OCI-LY1 (cell line): ENCODE measurements around the gene KREMEN2.

Source experiments
- H2AFZ ChIP-seq: fragments of 200-600 bp; sonication (generic), shearing (Covaris generic); 2 replicates; pipeline ENCODE4 v1.6.0; 2014; ENCODE audit warnings: antibody characterized with exemption, mild to moderate bottlenecking, low read length
- H3F3A ChIP-seq: fragments of 200-600 bp; sonication (generic), shearing (Covaris generic); 2 replicates; pipeline ENCODE4 v1.6.0; 2014; ENCODE audit warnings: mild to moderate bottlenecking, antibody characterized with exemption, low read length, moderate library complexity; ENCODE audit not compliant: insufficient read depth
- H3K27ac ChIP-seq: fragments of 200-600 bp; sonication (generic); 2 replicates; pipeline ENCODE4 v1.5.1; 2014; ENCODE audit warnings: low read length, mixed run types, mild to moderate bottlenecking, low read depth; ENCODE audit not compliant: poor library complexity, severe bottlenecking
- H3K27me3 ChIP-seq: fragments of 200-600 bp; sonication (generic); 2 replicates; pipeline ENCODE4 v1.6.0; 2014; ENCODE audit warnings: antibody characterized with exemption, mild to moderate bottlenecking, low read length, moderate library complexity; ENCODE audit not compliant: insufficient read depth
- H3K36me3 ChIP-seq: fragments of 200-600 bp; sonication (generic); 2 replicates; pipeline ENCODE4 v1.6.1; 2014; ENCODE audit warnings: mild to moderate bottlenecking, antibody characterized with exemption, low read length, moderate library complexity, mixed read lengths; ENCODE audit not compliant: insufficient read depth
- H3K4me1 ChIP-seq: fragments of 200-600 bp; sonication (generic); 2 replicates; pipeline ENCODE4 v1.5.1; 2014; ENCODE audit warnings: mild to moderate bottlenecking, low read length, moderate library complexity; ENCODE audit not compliant: insufficient read depth, severe bottlenecking
- H3K4me2 ChIP-seq: fragments of 200-600 bp; sonication (generic), shearing (Covaris generic); 2 replicates; pipeline ENCODE4 v1.6.1; 2014; ENCODE audit warnings: low read length
- H3K4me3 ChIP-seq: fragments of 200-600 bp; sonication (generic); 2 replicates; pipeline ENCODE4 v1.5.1; 2014; ENCODE audit warnings: low read length, low read depth, mild to moderate bottlenecking, mixed read lengths; ENCODE audit not compliant: poor library complexity, severe bottlenecking
- H3K79me2 ChIP-seq: fragments of 200-600 bp; shearing (Covaris generic); 2 replicates; pipeline ENCODE4 v1.6.1; 2016; ENCODE audit warnings: mixed run types, low read length, mixed read lengths; ENCODE audit not compliant: insufficient read depth
- H3K9ac ChIP-seq: fragments of 200-600 bp; sonication (generic), shearing (Covaris generic); 2 replicates; pipeline ENCODE4 v1.6.1; 2014; ENCODE audit warnings: mild to moderate bottlenecking, low read length, mixed read lengths
- H3K9me2 ChIP-seq: fragments of 200-600 bp; sonication (generic), shearing (Covaris generic); 2 replicates; pipeline ENCODE4 v1.6.1; 2014; ENCODE audit warnings: low read depth, mild to moderate bottlenecking, low read length, mixed read lengths
- H3K9me3 ChIP-seq: fragments of 200-600 bp; shearing (Covaris generic); 2 replicates; pipeline ENCODE4 v1.6.1; 2014; ENCODE audit warnings: low read length, mixed read lengths
- H4K20me1 ChIP-seq: fragments of 200-600 bp; sonication (generic), shearing (Covaris generic); 2 replicates; pipeline ENCODE4 v1.6.0; 2016; ENCODE audit warnings: mild to moderate bottlenecking, low read length; ENCODE audit not compliant: insufficient read depth
- EZH2 ChIP-seq: fragments of 200-600 bp; sonication (generic), shearing (Covaris generic); IDR thresholded peaks from 2 replicates; pipeline ENCODE4 v1.8.0; 2017; ENCODE audit warnings: borderline replicate concordance, mixed run types, mild to moderate bottlenecking, antibody characterized with exemption, low read length, moderate library complexity, mixed read lengths
- TF ChIP-seq, protein P1 (sequence below): fragments of 200-600 bp; sonication (generic), shearing (Covaris generic); IDR thresholded peaks from 2 replicates; pipeline ENCODE4 v1.5.1; 2017; ENCODE audit warnings: mild to moderate bottlenecking, antibody characterized with exemption, low read length, moderate library complexity, mixed read lengths

The KREMEN2 gene

DNA sequence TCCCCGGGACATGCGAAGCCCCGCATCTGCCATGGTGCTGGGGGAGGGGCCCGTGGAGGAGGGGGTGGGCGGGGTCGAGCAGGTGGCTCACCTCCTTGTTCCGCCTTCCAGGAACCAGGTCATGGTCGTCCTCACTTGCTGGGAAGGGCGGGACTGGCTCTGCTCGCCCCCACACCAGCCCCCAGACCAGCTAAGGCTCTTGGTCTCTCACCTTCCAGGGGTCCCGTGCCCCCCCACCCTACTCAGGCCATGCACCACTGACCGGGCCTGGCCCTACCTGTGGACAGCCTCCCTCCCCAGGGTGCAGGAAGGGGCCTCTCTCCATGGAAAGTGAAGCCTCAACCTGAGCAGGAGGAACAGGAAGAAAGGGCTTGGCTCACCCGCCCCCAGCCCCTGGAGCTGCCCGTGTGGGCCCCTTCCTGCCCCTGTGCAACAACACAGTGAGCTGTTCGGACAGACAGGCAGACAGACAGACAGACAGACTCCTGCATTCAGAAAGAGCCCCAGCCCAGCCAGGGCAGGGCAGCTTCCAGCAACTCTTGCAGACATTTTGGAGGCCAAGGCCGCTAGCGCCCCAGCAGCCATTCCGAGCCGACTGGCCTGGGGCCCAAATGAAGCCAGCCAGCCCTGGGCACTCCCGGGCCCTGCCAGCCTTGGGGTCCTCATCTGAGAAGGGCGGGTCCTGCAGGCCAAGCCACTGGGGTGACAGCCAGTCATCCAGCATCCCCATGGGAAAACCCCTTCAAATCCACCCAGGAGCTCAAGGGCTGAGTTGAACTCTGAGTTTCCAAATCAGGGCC, 8.1 kb upstream of the KREMEN2 start:
- no peak overlapping the region for H3K4me2 ChIP-seq

GRCh38 chr16:2956579-2956956, 7.5 kb upstream of the KREMEN2 start:
- H3K36me3 ChIP-seq: no peaks in the 10 kb centered on the region
- peaks cover 8% of the 10 kb centered on the region for H3K27me3 ChIP-seq
- no peak overlapping the region for H3K27ac ChIP-seq
- H3K9me2 ChIP-seq: no peaks in the 10 kb centered on the region
- no peaks in the 10 kb centered on the region for H3K9me3 ChIP-seq
- H2AFZ ChIP-seq: no peak overlapping the region
- no peak overlapping the region for H3K4me3 ChIP-seq
- no peaks in the 10 kb centered on the region for H4K20me1 ChIP-seq
- H3K9ac ChIP-seq: no peak overlapping the region
- no peaks in the 10 kb centered on the region for H3K79me2 ChIP-seq
- H3F3A ChIP-seq: no peaks in the 10 kb centered on the region
- H3K4me2 ChIP-seq: no peak overlapping the region
- TF ChIP-seq, protein P1, sequence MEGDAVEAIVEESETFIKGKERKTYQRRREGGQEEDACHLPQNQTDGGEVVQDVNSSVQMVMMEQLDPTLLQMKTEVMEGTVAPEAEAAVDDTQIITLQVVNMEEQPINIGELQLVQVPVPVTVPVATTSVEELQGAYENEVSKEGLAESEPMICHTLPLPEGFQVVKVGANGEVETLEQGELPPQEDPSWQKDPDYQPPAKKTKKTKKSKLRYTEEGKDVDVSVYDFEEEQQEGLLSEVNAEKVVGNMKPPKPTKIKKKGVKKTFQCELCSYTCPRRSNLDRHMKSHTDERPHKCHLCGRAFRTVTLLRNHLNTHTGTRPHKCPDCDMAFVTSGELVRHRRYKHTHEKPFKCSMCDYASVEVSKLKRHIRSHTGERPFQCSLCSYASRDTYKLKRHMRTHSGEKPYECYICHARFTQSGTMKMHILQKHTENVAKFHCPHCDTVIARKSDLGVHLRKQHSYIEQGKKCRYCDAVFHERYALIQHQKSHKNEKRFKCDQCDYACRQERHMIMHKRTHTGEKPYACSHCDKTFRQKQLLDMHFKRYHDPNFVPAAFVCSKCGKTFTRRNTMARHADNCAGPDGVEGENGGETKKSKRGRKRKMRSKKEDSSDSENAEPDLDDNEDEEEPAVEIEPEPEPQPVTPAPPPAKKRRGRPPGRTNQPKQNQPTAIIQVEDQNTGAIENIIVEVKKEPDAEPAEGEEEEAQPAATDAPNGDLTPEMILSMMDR: no peak
- TF ChIP-seq EZH2: no peak
- peaks cover 16% of the 10 kb centered on the region for H3K4me1 ChIP-seq

More for the DNA sequence above, 8.1 kb upstream of the KREMEN2 start:
- Histone ChIP-seq H3K4me1 (peaks cover 16% of the 10 kb centered on the region), H3K36me3 (no peaks in the 10 kb centered on the region), H3K79me2 (no peaks in the 10 kb centered on the region), H4K20me1 (no peaks in the 10 kb centered on the region), H3K9me3 (no peaks in the 10 kb centered on the region), H3K27me3 (peaks cover 8% of the 10 kb centered on the region), H3K4me3 (no peak overlapping the region), H2AFZ (no peak overlapping the region), H3K9me2 (no peaks in the 10 kb centered on the region), H3K9ac (no peak overlapping the region), H3F3A (no peaks in the 10 kb centered on the region), H3K27ac (no peak overlapping the region)
- TF ChIP-seq EZH2: no peak
- TF ChIP-seq, protein P1: no peak

DNA sequence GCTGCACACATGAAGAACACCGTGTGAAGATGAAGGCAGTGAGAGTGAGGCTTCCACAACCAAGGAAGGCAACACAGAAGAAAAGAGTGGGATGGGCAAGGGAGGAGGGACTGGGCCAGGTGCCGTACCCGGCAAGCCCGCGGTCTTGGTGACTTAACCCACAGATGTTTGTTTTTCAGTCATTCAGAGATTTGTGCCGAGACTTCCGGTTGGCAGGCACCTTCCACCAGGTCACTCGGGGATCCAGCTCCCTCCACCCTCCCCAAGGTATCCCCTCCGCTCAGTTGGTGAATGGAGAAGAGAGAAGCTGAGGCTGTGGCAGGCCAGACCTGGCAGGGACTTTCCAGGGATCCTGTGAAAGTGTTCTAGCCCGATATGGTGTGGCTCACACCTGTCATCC, 4.9 kb upstream of the KREMEN2 start:
- no peaks in the 10 kb centered on the region for H4K20me1 ChIP-seq
- no peak overlapping the region for H3K4me3 ChIP-seq
- H3K4me1 ChIP-seq: peaks cover 21% of the 10 kb centered on the region
- no peaks in the 10 kb centered on the region for H3K79me2 ChIP-seq
- H3F3A ChIP-seq: no peaks in the 10 kb centered on the region
- no peaks in the 10 kb centered on the region for H3K36me3 ChIP-seq
- no peaks in the 10 kb centered on the region for H3K9me3 ChIP-seq
- H3K9ac ChIP-seq: no peak overlapping the region
- H3K9me2 ChIP-seq: no peaks in the 10 kb centered on the region
- no peak for TF ChIP-seq EZH2
- TF ChIP-seq, protein P1: no peak
- no peak overlapping the region for H2AFZ ChIP-seq
- H3K27ac ChIP-seq: no peak overlapping the region
- H3K4me2 ChIP-seq: no peak overlapping the region
- H3K27me3 ChIP-seq: peaks cover 8% of the 10 kb centered on the region
